ENCODE results near the gene FPR1.

GRCh38 chr19:51715850-51716249, 35.8 kb downstream of the FPR1 start:
- TF ChIP-seq POLR2AphosphoS5 (IDR thresholded peaks at IDR 0.05) (no peak), CTCF (IDR thresholded peaks at IDR 0.05) (no peak)
